AG04450 (cell line): ENCODE data around the gene KRTAP10-7. TPM values are rescaled to one million over a fixed set of nuclear protein-coding genes. Genes with fewer than 3 reads are reported as not detected.

ENCODE experiments used
- CTCF ChIA-PET: fragments of 300-600, 350-600 bp; formaldehyde crosslinking; extraction: SDS; loops from one replicate; lab custom pipeline; 2022; ENCODE audit warnings: antibody characterized with exemption, inconsistent platforms; lab: Charles Lee
- POLR2A ChIA-PET: fragments of 350-600 bp; formaldehyde crosslinking; extraction: SDS; loops from one replicate; lab custom pipeline; 2021; ENCODE audit warnings: antibody characterized with exemption, inconsistent platforms; lab: Yijun Ruan, JAX
- DNase-seq: peaks from one replicate; pipeline ENCODE4 v3.0.0-alpha.2; 2011; ENCODE audit warnings: low read depth, low spot score
- H3K27ac ChIP-seq: one replicate; pipeline ENCODE4 v1.5.1; 2012; ENCODE audit warnings: low read depth, low read length, control low read depth
- H3K27me3 ChIP-seq: one replicate; pipeline ENCODE4 v1.6.0; 2012; ENCODE audit warnings: low read length; ENCODE audit not compliant: control insufficient read depth, insufficient read depth
- H3K4me3 ChIP-seq: 2 replicates; pipeline ENCODE4 v1.5.1; 2011; ENCODE audit warnings: mild to moderate bottlenecking, low read depth, low read length, control low read depth
- H3K9me3 ChIP-seq: 2 replicates; pipeline ENCODE4 v1.5.1; 2012; ENCODE audit warnings: low read length; ENCODE audit not compliant: control insufficient read depth, insufficient read depth
- CTCF ChIP-seq: IDR thresholded peaks from 2 replicates; pipeline ENCODE4 v1.5.1; 2011; ENCODE audit warnings: low read depth, low read length, control low read depth, inconsistent platforms
- polyA plus RNA-seq: library from polyadenylated mRNA; depleted of rRNA; stranded (reverse); fragments of >200 nt; gene quantifications from 2 replicates; pipeline ENCODE4 v1.2.3, GENCODE V29; 2011

KRTAP10-7 gene
- polyA plus RNA-seq, 1 experiment = not detected

DNA sequence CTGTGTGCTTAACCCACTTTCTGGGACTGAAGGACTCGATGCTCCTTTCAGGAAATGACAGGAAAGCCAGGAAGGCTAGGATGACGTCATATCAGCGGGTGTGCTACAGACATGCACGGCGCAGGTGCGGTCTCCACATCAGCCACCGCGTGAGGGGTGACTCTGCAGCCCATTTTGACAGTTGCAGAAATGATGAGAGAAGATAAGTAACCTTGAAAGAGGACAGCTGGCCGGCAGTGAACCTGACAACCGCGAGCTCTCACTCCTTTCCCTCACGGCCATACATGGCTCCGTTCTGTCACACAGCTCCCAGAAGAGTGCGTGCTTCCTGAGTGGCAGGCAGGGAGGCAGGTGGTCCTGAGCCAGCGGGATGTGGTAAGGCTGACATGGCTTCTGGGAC lies 18.3 kb upstream of the KRTAP10-7 start:
- POLR2A ChIA-PET = no interaction called here
- H3K9me3 ChIP-seq = peaks cover 30% of the 10 kb centered on the region
- no peaks in the 10 kb centered on the region for H3K27me3 ChIP-seq
- CTCF ChIA-PET = no interaction called here
- no peak for DNase-seq
- H3K27ac ChIP-seq = no peak overlapping the region
- no peak overlapping the region for H3K4me3 ChIP-seq
- no peak for TF ChIP-seq CTCF

DNA sequence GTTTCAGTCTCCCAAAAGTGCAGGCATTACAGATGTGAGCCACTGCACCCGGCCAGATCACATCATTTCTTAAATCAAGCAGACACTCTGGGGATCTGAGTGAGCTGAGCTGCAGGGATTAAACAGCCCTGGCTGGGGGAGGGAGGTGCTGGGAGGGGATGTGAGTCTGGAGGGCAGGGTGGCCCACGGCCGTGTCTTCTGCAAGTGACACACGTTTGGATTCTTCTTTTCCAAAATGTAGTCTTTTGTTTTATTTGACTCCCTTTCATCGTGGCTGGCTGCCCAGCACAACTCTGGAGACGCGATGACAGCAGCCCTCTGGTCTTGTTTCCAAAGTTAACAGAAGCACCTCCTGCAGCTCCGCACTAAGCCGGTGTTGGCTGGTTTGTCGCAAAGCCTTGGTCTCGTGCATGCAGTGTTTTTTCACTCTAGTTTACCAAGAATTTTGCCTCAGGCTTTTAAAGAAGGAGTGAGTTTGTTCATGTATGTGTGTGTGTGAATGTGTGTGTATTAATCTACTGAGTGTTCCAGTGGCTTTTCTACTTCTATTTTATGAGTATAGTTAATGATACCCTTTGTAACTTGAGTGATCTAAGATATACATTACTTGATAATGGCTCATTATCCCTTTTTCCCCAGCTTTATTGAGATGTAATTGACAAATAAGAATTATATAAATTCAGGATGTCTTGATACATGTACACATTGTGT lies 17.2 kb upstream of the KRTAP10-7 start:
- Histone ChIP-seq H3K27ac (no peak overlapping the region), H3K27me3 (no peaks in the 10 kb centered on the region), H3K9me3 (peaks cover 30% of the 10 kb centered on the region), H3K4me3 (no peak overlapping the region)
- TF ChIP-seq CTCF = no peak
- CTCF ChIA-PET = interaction anchor here (0.5 kb wide), 1 partner anchor 52 kb away, joined by 5 read pairs; no protein-coding TSS in a partner anchor
- POLR2A ChIA-PET = no interaction called here
- no peak for DNase-seq

DNA sequence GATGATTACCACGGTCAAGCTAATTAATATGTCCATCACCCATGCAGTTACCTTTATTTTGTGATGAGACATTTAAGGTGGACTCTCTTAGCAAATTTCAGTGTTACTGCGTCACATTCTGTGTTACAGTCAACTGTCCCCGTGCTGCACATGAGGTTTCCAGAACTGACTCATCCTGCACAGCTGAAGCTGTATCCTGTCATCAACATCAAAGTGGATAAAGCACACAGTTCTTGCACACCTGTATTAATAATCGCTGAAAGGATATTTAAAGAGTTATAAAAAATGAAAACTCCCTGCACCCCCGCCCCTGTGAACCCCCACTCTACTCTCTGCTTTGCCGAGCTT lies 16.6 kb upstream of the KRTAP10-7 start:
- CTCF ChIA-PET = interaction anchor here (0.5 kb wide), 1 partner anchor 52 kb away, joined by 5 read pairs; no protein-coding TSS in a partner anchor
- Histone ChIP-seq H3K9me3 (peaks cover 25% of the 10 kb centered on the region), H3K4me3 (no peak overlapping the region), H3K27me3 (no peaks in the 10 kb centered on the region), H3K27ac (no peak overlapping the region)
- POLR2A ChIA-PET = no interaction called here
- DNase-seq = no peak
- no peak for TF ChIP-seq CTCF

- Histone ChIP-seq H3K4me3 (no peak overlapping the region), H3K27me3 (no peaks in the 10 kb centered on the region), H3K9me3 (peaks cover 6% of the 10 kb centered on the region), H3K27ac (no peak overlapping the region)
- no peak for TF ChIP-seq CTCF
- POLR2A ChIA-PET = no interaction called here
- no peak for DNase-seq
- CTCF ChIA-PET = no interaction called here
These were observed 14.5 kb upstream of the KRTAP10-7 start for GRCh38 chr21:44585892-44586291.

- ChIA-PET POLR2A (no interaction called here), CTCF (no interaction called here)
- no peak overlapping the region for H3K27ac ChIP-seq
- H3K27me3 ChIP-seq = peaks cover 8% of the 10 kb centered on the region
- no peak overlapping the region for H3K4me3 ChIP-seq
- H3K9me3 ChIP-seq = no peaks in the 10 kb centered on the region; the same call in 1 of the 2 replicates
- no peak for DNase-seq
- no peak for TF ChIP-seq CTCF
These were observed 11.3 kb upstream of the KRTAP10-7 start for GRCh38 chr21:44589094-44589493.
